ENCODE results near the gene PUS1. TPM values are rescaled to one million over a fixed set of nuclear protein-coding genes. Genes with fewer than 3 reads are reported as not detected.

The PUS1 gene
- total RNA-seq, 1 experiment from 2014 or later: 77.3 TPM

- no peak for TF ChIP-seq ZFX (IDR thresholded peaks at IDR 0.05)
Observed at GRCh38 chr12:131942671-131943070, 13.6 kb downstream of the PUS1 start (continued).

- no peak overlapping the region for H2AFZ ChIP-seq (ENCODE audit: low read depth, low read length, poor library complexity, severe bottlenecking)
- peaks cover 23 to 34% of the 10 kb centered on the region in 2 experiments; a peak in 3 of 4 replicates for H3K36me3 ChIP-seq (ENCODE audit: control insufficient read depth in 1 of 2, insufficient read depth in 2 of 2, low read length in 2 of 2)
- no peaks in the 10 kb centered on the region for H3K9me3 ChIP-seq (ENCODE audit: control insufficient read depth in 1 of 2, insufficient read depth in 1 of 2, low read depth in 1 of 2, low read length in 2 of 2)
- no peaks in the 10 kb centered on the region for H3K9me2 ChIP-seq (ENCODE audit: insufficient read depth)
- H3K4me1 ChIP-seq (ENCODE audit: control insufficient read depth in 1 of 2, insufficient read depth in 2 of 2, low read length in 2 of 2): peaks cover 0 to 4% of the 10 kb centered on the region in 2 experiments; a peak in 1 of 4 replicates
- H3K27ac ChIP-seq (ENCODE audit: low read depth, low read length): no peak overlapping the region
- H3K79me2 ChIP-seq (ENCODE audit: insufficient read depth, low read length): no peaks in the 10 kb centered on the region; the same call in 1 of the 2 replicates
- H3K27me3 ChIP-seq (ENCODE audit: insufficient read depth, low read length): no peaks in the 10 kb centered on the region
- DNase-seq (ENCODE audit: low read depth, low spot score): no peak
- no peak overlapping the region for H3K4me3 ChIP-seq (replicated peaks in 1 of 2; ENCODE audit: low read depth in 1 of 2, low read length in 2 of 2)
- CTCF ChIA-PET: no interaction called here
- H3K4me2 ChIP-seq (ENCODE audit: low read length): no peak overlapping the region
- no peak overlapping the region for H3K9ac ChIP-seq (ENCODE audit: low read length)
- RAD21 ChIA-PET (ENCODE audit: low non-redundant PET in 1 of 2, low total read pairs in 2 of 2, uncharacterized antibody in 2 of 2, unreplicated experiment in 2 of 2): no interaction called here
- TF ChIP-seq TCF7L2 (IDR thresholded peaks at IDR 0.05; ENCODE audit: borderline replicate concordance, extremely low read depth, insufficient read depth, insufficient read length): no peak
- no peak for TF ChIP-seq CBX3 (IDR thresholded peaks at IDR 0.05; ENCODE audit: low read depth)
- TF ChIP-seq JUND (IDR thresholded peaks at IDR 0.05): no peak
- no peak for TF ChIP-seq ZBTB33 (IDR thresholded peaks at IDR 0.05; ENCODE audit: extremely low read depth, insufficient replicate concordance, low read length)
- no peak for TF ChIP-seq POLR2AphosphoS5 (IDR thresholded peaks at IDR 0.05; ENCODE audit: low read depth, low read length)
- no peak for TF ChIP-seq CTCF (IDR thresholded peaks at IDR 0.05 in 2 of 3, conservative IDR thresholded peaks at IDR 0.05 in 1 of 3; ENCODE audit: borderline replicate concordance in 1 of 3, insufficient read depth in 1 of 3, low read depth in 2 of 3, low read length in 2 of 3)
- TF ChIP-seq ATF3 (IDR thresholded peaks at IDR 0.05): no peak
- TF ChIP-seq EGR1 (IDR thresholded peaks at IDR 0.05; ENCODE audit: low read depth): no peak
- TF ChIP-seq RAD21 (IDR thresholded peaks at IDR 0.05; ENCODE audit: low read depth): no peak
- POLR2A ChIA-PET: no interaction called here
- no peaks in the 10 kb centered on the region for H4K20me1 ChIP-seq (ENCODE audit: insufficient read depth)
- no TSS peak for BruUV-seq (replicated peaks)
- intact Hi-C loops (cut with micrococcal nuclease): no loop called here
- ATAC-seq: no peak
Observed at GRCh38 chr12:131943389-131943788, 14.3 kb downstream of the PUS1 start.

All from HCT116 (cell line).